Progenitor cell of endocrine pancreas (in vitro differentiated cells): Measurements from ENCODE around the gene HID1. TPM values are rescaled to one million over a fixed set of nuclear protein-coding genes. Genes with fewer than 3 reads are reported as not detected.
"Not testable (repeated sequence)": the region's sequence is repeated elsewhere in the genome, so short reads cannot be mapped to it uniquely, and the experiment has no call there.

Experiments
- DNase-seq: peaks from one replicate; pipeline ENCODE4 v3.0.0; 2021; ENCODE audit warnings: low spot score; ENCODE audit not compliant: unreplicated experiment
- H3K27ac Mint-ChIP-seq: 2 replicates; pipeline ENCODE4 v1.8.0; 2021; ENCODE audit warnings: mild to moderate bottlenecking, moderate library complexity, mixed read lengths
- H3K27me3 Mint-ChIP-seq: 2 replicates; pipeline ENCODE4 v1.8.0; 2021; ENCODE audit warnings: mixed read lengths
- H3K36me3 Mint-ChIP-seq: 2 replicates; pipeline ENCODE4 v1.8.0; 2022; ENCODE audit warnings: mixed read lengths; ENCODE audit not compliant: insufficient read depth
- H3K4me1 Mint-ChIP-seq: 2 replicates; pipeline ENCODE4 v1.8.0; 2021; ENCODE audit warnings: low read depth, mixed read lengths
- H3K4me3 Mint-ChIP-seq: 2 replicates; pipeline ENCODE4 v1.8.0; 2021; ENCODE audit warnings: low read depth, mild to moderate bottlenecking, moderate library complexity, mixed read lengths
- H3K9me3 Mint-ChIP-seq: 2 replicates; pipeline ENCODE4 v1.8.0; 2021; ENCODE audit warnings: low read depth, mixed read lengths
- CTCF ChIP-seq: fragments of 200-600 bp; sonication (generic); IDR thresholded peaks from one replicate; pipeline ENCODE4 v1.5.0; 2021; ENCODE audit warnings: antibody characterized with exemption, mild to moderate bottlenecking; ENCODE audit not compliant: unreplicated experiment
- total RNA-seq: library from RNA; stranded (reverse); gene quantifications from 2 replicates; pipeline ENCODE4 v1.2.1, GENCODE V29; 2021

The HID1 gene
- total RNA-seq, 1 donor from 2014 or later = 101 TPM

- no peak for TF ChIP-seq CTCF
- H3K4me3 Mint-ChIP-seq = no peak overlapping the region
- H3K27me3 Mint-ChIP-seq = no peaks in the 10 kb centered on the region
- H3K4me1 Mint-ChIP-seq = peaks cover 15% of the 10 kb centered on the region
- H3K9me3 Mint-ChIP-seq = no peaks in the 10 kb centered on the region
- no peak for DNase-seq
- no peaks in the 10 kb centered on the region for H3K36me3 Mint-ChIP-seq
- H3K27ac Mint-ChIP-seq = no peak overlapping the region
Observed at GRCh38 chr17:74986206-74986576, 13.6 kb upstream of the HID1 start.

- not testable (repeated sequence) for H3K27me3 Mint-ChIP-seq, H3K36me3 Mint-ChIP-seq, DNase-seq, H3K4me1 Mint-ChIP-seq, H3K9me3 Mint-ChIP-seq
- H3K27ac Mint-ChIP-seq = peak overlapping the region; percentile 49
- H3K4me3 Mint-ChIP-seq = peak overlapping the region; percentile 83
Observed at GRCh38 chr17:74982663-74983313, 10.2 kb upstream of the HID1 start.

- no peak for TF ChIP-seq CTCF
- Mint-ChIP-seq H3K9me3 (no peaks in the 10 kb centered on the region), H3K4me3 (peak overlapping the region; percentile 83), H3K36me3 (no peaks in the 10 kb centered on the region), H3K4me1 (peaks cover 7% of the 10 kb centered on the region), H3K27ac (peak overlapping the region; percentile 95), H3K27me3 (peaks cover 11% of the 10 kb centered on the region)
- DNase-seq = peak; percentile 69
Observed at GRCh38 chr17:74981979-74982662, 9.6 kb upstream of the HID1 start.

GRCh38 chr17:74981318-74981978, 8.9 kb upstream of the HID1 start:
- peak overlapping the region; percentile 83 for H3K4me3 Mint-ChIP-seq
- DNase-seq = no peak
- peaks cover 4% of the 10 kb centered on the region for H3K4me1 Mint-ChIP-seq
- peaks cover 11% of the 10 kb centered on the region for H3K27me3 Mint-ChIP-seq
- H3K9me3 Mint-ChIP-seq = no peaks in the 10 kb centered on the region
- H3K36me3 Mint-ChIP-seq = no peaks in the 10 kb centered on the region
- TF ChIP-seq CTCF = no peak
- peak overlapping the region; percentile 95 for H3K27ac Mint-ChIP-seq

- Mint-ChIP-seq H3K27ac (no peak overlapping the region), H3K9me3 (no peaks in the 10 kb centered on the region), H3K4me3 (no peak overlapping the region), H3K36me3 (no peaks in the 10 kb centered on the region), H3K27me3 (peaks cover 18% of the 10 kb centered on the region), H3K4me1 (peaks cover 7% of the 10 kb centered on the region)
- TF ChIP-seq CTCF = no peak
- no peak for DNase-seq
Observed at GRCh38 chr17:74979408-74980146, 7.0 kb upstream of the HID1 start.
